Keratinocyte (primary cell): Measurements from ENCODE around the gene YY1. TPM values are rescaled to one million over a fixed set of nuclear protein-coding genes. Genes with fewer than 3 reads are reported as not detected.
A peak's percentile ranks its signal among the peaks of the same experiment; 100 is the strongest.

Experiments
- DNase-seq: peaks from one replicate; pipeline ENCODE4 v3.0.0-alpha.2; 2011; ENCODE audit warnings: low read depth, missing footprints, low spot score
- FAIRE-seq: peaks from 2 replicates; lab custom pipeline; 2011; peaks lifted over from hg19 to GRCh38; lab: Jason Lieb, UNC
- H2AFZ ChIP-seq: 2 replicates; pipeline ENCODE4 v1.6.0; 2012; ENCODE audit warnings: low read length, control low read depth, inconsistent platforms; ENCODE audit not compliant: control insufficient read depth
- H3K27ac ChIP-seq: 2 replicates; pipeline ENCODE4 v1.5.1; 2011; ENCODE audit warnings: low read length; ENCODE audit not compliant: control insufficient read depth, insufficient read depth
- H3K27me3 ChIP-seq: 3 replicates; pipeline ENCODE4 v1.6.0; 2011; ENCODE audit warnings: low read length; ENCODE audit not compliant: control insufficient read depth, insufficient read depth; ENCODE audit errors: extremely low read depth
- H3K36me3 ChIP-seq, 2 experiments: 2 replicates in 1 of 2; 3 replicates in 1 of 2; pipeline ENCODE4 v1.5.1; 2011; ENCODE audit warnings: low read length in 2 of 2, mild to moderate bottlenecking in 1 of 2; ENCODE audit not compliant: control insufficient read depth in 2 of 2, insufficient read depth in 2 of 2; ENCODE audit errors: extremely low read depth in 1 of 2
- H3K4me1 ChIP-seq: 3 replicates; pipeline ENCODE4 v1.5.1; 2011; ENCODE audit warnings: low read length; ENCODE audit not compliant: control insufficient read depth, insufficient read depth; ENCODE audit errors: extremely low read depth
- H3K4me2 ChIP-seq: 3 replicates; pipeline ENCODE4 v1.6.0; 2011; ENCODE audit warnings: low read depth, low read length; ENCODE audit not compliant: control insufficient read depth, insufficient read depth; ENCODE audit errors: extremely low read depth
- H3K4me3 ChIP-seq, 3 experiments: fragments of 200-600 bp in 1 of 3; sonication (generic) in 1 of 3; 2 replicates in 2 of 3; 3 replicates in 1 of 3; pipeline ENCODE4 v1.5.1; 2011 to 2016; ENCODE audit warnings: low read length in 3 of 3, mild to moderate bottlenecking in 3 of 3, control low read depth in 2 of 3, inconsistent platforms in 1 of 3, low read depth in 1 of 3, mixed read lengths in 1 of 3, mixed run types in 1 of 3, moderate library complexity in 1 of 3; ENCODE audit not compliant: control insufficient read depth in 2 of 3, insufficient read depth in 2 of 3; ENCODE audit errors: extremely low read depth in 1 of 3
- H3K79me2 ChIP-seq: 2 replicates; pipeline ENCODE4 v1.6.0; 2012; ENCODE audit warnings: low read length; ENCODE audit not compliant: control insufficient read depth, insufficient read depth
- H3K9ac ChIP-seq: 3 replicates; pipeline ENCODE4 v1.6.0; 2011; ENCODE audit warnings: low read length; ENCODE audit not compliant: control insufficient read depth, insufficient read depth; ENCODE audit errors: extremely low read depth
- H3K9me1 ChIP-seq: 3 replicates; pipeline ENCODE4 v1.6.0; 2011; ENCODE audit warnings: low read length; ENCODE audit not compliant: control insufficient read depth, insufficient read depth; ENCODE audit errors: extremely low read depth
- H3K9me3 ChIP-seq: 2 replicates; pipeline ENCODE4 v1.5.1; 2012; ENCODE audit warnings: low read depth, low read length; ENCODE audit not compliant: control insufficient read depth
- H4K20me1 ChIP-seq: 3 replicates; pipeline ENCODE4 v1.6.0; 2011; ENCODE audit warnings: low read length; ENCODE audit not compliant: control insufficient read depth, insufficient read depth; ENCODE audit errors: extremely low read depth
- CTCF ChIP-seq, 3 experiments: IDR thresholded peaks in 1 of 3; conservative IDR thresholded peaks in 1 of 3; optimal IDR thresholded peaks in 1 of 3; 2 replicates in 2 of 3; 3 replicates in 1 of 3; pipeline versions ENCODE3 to v1.5.1; 2011; ENCODE audit warnings: low read length in 3 of 3, mild to moderate bottlenecking in 3 of 3, moderate library complexity in 2 of 3, control low read depth in 1 of 3, inconsistent platforms in 1 of 3; ENCODE audit not compliant: insufficient read depth in 2 of 3; ENCODE audit errors: extremely low read depth in 1 of 3
- EZH2 ChIP-seq: IDR thresholded peaks from one replicate; pipeline ENCODE4 v1.6.1; 2012; ENCODE audit warnings: inconsistent platforms, mild to moderate bottlenecking, low read length, moderate library complexity
- dilution Hi-C: fragments of 300-500 bp; cut with MboI; formaldehyde crosslinking; loops from one replicate; pipeline ENCODE4 v1.7.0; 2020; ENCODE audit warnings: low sequenced_read_pairs; ENCODE audit not compliant: extremely low pct_ligation_motif_present
- polyA plus RNA-seq, 5 experiments: library from polyadenylated mRNA; depleted of rRNA in 3 of 5; stranded (reverse) in 3 of 5; stranded (forward) in 1 of 5; unstranded in 1 of 5; fragments of >200 nt; gene quantifications; 1 replicate in 1 of 5; 2 replicates in 3 of 5; 3 replicates in 1 of 5; pipeline versions ENCODE4 v1.2.1 to v1.2.3, GENCODE V29; 2011 to 2012; ENCODE audit warnings: missing spikeins in 2 of 5, low read depth in 1 of 5, low replicate concordance in 1 of 5

YY1 gene
- polyA plus RNA-seq, 1 donor (not counting 4 experiments of a cell fraction or from before 2014, with no cell fraction given): 65.6 TPM

GRCh38 chr14:100305324-100306100 is 66.6 kb downstream of the YY1 start:
- peaks cover 8% of the 10 kb centered on the region for H3K79me2 ChIP-seq
- no peaks in the 10 kb centered on the region for H3K9me3 ChIP-seq
- no peaks in the 10 kb centered on the region for H3K9me1 ChIP-seq
- H3K9ac ChIP-seq: peak overlapping the region; percentile 44
- H3K4me2 ChIP-seq: peak overlapping the region; percentile 92
- H2AFZ ChIP-seq: peak overlapping the region; percentile 54
- H3K27ac ChIP-seq: no peak overlapping the region
- no peak for TF ChIP-seq CTCF (optimal IDR thresholded peaks at IDR 0.05 in 1 of 3, IDR thresholded peaks at IDR 0.05 in 1 of 3, conservative IDR thresholded peaks at IDR 0.05 in 1 of 3; ENCODE audit: extremely low read depth in 1 of 3, insufficient read depth in 2 of 3, low read length in 3 of 3)
- no peak for TF ChIP-seq EZH2
- peak overlapping the region; percentile 65 to 75 (median 69) for H3K4me3 ChIP-seq
- no peaks in the 10 kb centered on the region for H3K36me3 ChIP-seq
- no peaks in the 10 kb centered on the region for H3K27me3 ChIP-seq
- dilution Hi-C loops: no loop called here
- no peaks in the 10 kb centered on the region for H4K20me1 ChIP-seq
- peaks cover 11% of the 10 kb centered on the region for H3K4me1 ChIP-seq
- FAIRE-seq (no peak), DNase-seq (no peak)

GRCh38 chr14:100306101-100306997 is 67.4 kb downstream of the YY1 start, which contains the start of gene SLC25A29:
Gene SLC25A29 (minus strand): TSS chr14:100306444. CDS start chr14:100306232, 212 bp downstream.
- peak within 1 kb of the TSS; percentile 65 to 75 (median 69) for H3K4me3 ChIP-seq
- no peaks in the 10 kb centered on the region for H3K9me1 ChIP-seq
- FAIRE-seq (no peak), DNase-seq (no peak)
- no peaks in the 10 kb centered on the region for H3K9me3 ChIP-seq
- H3K79me2 ChIP-seq: peaks cover 8% of the 10 kb centered on the region
- H4K20me1 ChIP-seq: no peaks in the 10 kb centered on the region
- peak within 1 kb of the TSS; percentile 92 for H3K4me2 ChIP-seq
- no peaks in the 10 kb centered on the region for H3K36me3 ChIP-seq
- no peak for TF ChIP-seq CTCF (optimal IDR thresholded peaks at IDR 0.05 in 1 of 3, IDR thresholded peaks at IDR 0.05 in 1 of 3, conservative IDR thresholded peaks at IDR 0.05 in 1 of 3; ENCODE audit: extremely low read depth in 1 of 3, insufficient read depth in 2 of 3, low read length in 3 of 3)
- no peaks in the 10 kb centered on the region for H3K27me3 ChIP-seq
- H3K4me1 ChIP-seq: peaks cover 11% of the 10 kb centered on the region
- peak within 1 kb of the TSS; percentile 68 for H3K9ac ChIP-seq
- dilution Hi-C loops: no loop called here
- H3K27ac ChIP-seq: no peak within 1 kb of the TSS
- H2AFZ ChIP-seq: peak within 1 kb of the TSS; percentile 71
